Measurements from ENCODE around the gene OOSP4A.
"Not testable (repeated sequence)": the region's sequence is repeated elsewhere in the genome, so short reads cannot be mapped to it uniquely, and the experiment has no call there.

Gene OOSP4A

DNA sequence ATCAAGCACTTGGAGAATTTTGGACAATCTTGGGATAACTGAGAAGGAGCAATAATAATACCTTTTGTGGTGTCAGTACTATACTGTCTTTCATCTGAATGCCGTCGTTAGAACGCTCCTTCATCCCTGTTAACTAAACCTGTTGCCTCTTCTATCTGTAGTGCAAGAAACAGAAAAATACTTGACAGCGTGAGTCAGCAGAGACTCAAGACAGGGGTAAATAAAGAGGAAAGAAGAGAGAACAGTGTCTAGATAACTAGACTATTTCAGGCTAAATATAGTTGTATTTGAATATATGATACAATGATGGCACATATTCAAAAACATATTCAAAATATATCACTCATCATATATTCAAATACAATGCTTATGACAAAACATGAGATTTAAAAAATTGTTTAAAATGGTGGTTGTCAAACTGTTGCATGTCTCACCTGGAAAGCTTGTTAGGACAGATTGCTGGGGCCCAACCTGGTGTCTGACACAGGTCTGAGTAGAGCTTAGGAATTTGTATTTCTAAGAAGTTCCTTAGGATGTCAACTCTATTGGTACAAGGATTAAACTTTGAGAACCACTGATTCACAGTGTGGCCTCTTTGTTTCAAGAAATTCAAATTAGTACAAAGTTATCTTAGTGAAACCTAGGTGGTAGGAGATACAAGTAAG lies 17.4 kb downstream of the OOSP4A start:
- DNase-seq (ENCODE audit: low spot score), result no peak

DNA sequence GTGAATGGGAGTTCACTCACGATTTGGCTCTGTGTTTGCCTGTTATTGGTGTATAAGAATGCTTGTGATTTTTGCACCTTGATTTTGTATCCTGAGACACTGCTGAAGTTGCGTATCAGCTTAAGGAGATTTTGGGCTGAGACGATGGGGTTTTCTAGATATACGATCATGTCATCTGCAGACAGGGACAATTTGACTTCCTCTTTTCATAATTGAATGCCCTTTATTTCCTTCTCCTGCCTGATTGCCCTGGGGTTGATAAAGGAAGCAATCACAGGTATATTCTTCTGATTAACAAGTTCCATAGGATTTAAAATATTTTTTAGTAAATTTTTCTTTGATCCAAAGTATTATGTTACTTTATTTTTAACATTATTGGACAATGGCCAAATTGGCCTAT lies 18.2 kb downstream of the OOSP4A start:
- not testable (repeated sequence) for DNase-seq (ENCODE audit: low spot score)

DNA sequence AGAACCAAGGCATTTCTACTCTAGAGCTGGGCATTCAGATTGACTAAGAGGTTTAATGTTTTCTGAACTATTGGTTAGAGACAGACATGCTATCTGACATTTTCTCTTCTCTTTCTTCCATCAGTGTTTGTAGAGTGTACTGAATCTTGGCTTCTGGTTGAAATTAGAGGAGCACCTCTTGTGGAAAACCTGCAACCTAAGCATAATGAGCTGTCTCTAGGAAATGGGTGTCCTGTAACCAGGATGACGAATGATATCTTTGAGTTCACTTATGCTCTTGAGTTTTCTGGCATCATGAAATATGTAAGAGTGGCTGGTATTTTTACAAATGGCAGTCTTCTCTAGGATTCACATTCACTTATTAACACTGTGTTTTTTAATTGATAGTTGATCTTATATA lies 19.4 kb downstream of the OOSP4A start:
- no peak for DNase-seq (ENCODE audit: low spot score)

DNA sequence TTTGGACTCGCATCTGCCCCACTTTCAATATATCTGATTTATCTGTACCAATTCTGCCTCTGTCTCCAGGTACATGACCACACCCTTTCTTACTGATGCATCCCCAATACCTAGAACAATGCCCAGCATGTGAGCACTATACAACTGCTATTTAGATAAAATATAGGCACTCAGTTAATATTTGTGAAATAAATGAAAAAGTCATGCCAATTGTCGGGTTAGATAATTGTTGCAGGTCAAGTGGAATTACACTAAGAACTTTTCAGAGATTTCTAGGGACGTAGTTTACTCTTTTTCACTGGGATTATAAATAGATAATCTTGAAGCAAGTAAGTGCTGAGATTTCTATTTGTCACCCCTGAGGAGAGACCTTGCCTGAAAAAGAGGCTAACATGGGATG lies 20.5 kb downstream of the OOSP4A start:
- no peak for DNase-seq (ENCODE audit: low spot score)

DNA sequence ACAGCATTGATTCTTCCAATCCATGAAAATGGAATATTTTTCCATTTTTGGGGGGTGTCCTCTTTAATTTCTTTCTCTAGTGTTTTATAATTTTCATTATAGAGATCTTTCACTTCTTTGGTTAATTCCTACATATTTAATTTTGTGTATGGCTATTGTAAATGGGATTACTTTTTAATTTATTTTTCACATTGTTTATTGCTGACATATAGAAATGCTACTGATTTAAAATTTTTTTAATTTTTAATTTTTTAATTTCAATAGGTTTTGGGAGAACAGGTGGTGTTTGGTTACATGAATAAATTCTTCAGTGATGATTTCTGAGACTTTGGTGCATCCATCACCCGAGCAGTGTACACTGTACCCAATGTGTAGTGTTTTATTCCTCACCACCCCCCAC lies 26.6 kb downstream of the OOSP4A start:
- no peak for DNase-seq (ENCODE audit: low spot score)

DNA sequence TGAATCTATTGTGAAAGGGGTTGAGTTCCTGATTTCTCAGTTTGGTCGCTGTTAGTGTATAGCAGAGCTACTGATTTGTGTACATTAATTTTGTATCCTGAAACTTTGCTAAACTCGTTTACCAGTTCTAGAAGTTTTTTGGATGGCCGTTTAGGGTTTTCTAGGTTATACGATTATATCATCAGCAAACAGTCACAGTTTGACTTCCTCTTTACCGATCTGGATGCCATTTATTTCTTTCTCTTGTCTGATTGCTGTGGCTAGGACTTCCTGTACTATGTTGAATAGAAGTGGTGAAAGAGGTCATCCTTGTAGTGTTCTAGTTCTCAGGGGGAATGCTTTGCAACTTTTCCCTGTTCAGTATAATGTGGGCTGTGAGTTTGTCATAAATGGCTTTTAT lies 28.6 kb downstream of the OOSP4A start:
- DNase-seq (ENCODE audit: low spot score), result no peak

DNA sequence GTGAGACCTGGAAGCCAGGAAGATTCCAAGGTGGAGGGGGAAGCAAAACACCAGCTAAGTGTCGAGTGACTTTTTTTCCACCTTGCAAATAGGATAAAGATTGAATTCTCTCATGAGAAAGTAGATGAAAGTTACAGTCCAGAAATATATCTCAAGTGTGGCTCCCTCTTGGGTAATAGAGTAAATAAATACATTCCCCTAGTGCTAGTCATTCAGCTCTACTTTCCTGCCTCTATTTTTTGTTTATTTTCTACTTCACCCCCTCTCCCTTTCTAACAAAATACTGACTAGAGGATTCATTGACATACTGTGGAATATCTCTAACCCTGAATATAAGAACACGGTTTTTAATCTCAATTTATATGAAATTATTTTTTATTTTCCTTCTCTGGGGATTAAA lies 34.0 kb downstream of the OOSP4A start:
- no peak for DNase-seq (ENCODE audit: low spot score)

- no peak for DNase-seq (ENCODE audit: low spot score)
Measured at GRCh38 chr11:59999691-60000090, 35.9 kb downstream of the OOSP4A start.

GRCh38 chr11:60003729-60004128 lies 39.9 kb downstream of the OOSP4A start:
- DNase-seq (ENCODE audit: low spot score), result no peak

DNA sequence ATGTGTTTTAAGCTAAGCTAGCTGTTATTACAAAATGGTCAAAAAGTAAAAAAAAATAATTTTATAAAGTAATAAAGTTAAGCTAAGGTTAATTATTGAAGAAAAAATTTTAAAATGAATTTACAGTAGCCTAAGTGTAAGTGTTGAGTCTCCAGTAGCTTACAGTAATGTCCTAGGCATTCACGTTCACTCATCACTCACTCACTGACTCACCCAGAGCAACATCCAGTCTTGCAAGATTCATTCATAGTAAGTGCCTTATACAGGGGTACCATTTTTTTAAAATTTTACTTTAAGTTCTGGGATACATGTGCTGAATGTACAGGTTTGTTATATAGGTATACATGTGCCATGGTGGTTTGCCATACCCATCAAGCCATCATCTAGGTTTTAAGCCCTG lies 41.5 kb downstream of the OOSP4A start:
- no peak for DNase-seq (ENCODE audit: low spot score)

GRCh38 chr11:60016881-60017280 lies 53.0 kb downstream of the OOSP4A start, which contains the start of gene OOSP4B:
OOSP4B (plus strand) TSS chr11:60017181.
- DNase-seq (ENCODE audit: low spot score), result no peak

DNA sequence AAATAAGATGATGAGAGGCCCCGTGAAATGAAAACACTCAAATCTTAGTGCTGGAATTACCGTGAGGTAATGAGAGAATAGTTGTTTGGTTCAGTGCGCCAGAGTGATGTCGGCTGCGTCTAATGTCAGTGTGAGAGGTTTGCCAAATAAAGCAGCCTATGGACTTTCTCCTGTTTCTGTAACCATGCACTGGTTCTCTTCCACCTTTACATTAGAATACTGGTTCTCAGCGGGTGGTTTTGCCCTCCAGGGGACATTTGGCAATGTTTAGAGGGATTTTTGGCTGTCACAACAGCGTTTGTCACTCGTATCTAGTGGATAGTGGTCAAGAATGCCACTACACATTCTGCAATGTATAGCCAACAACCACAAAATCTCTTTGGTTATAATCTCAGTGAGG lies 54.2 kb downstream of the OOSP4A start:
- no peak for DNase-seq (ENCODE audit: low spot score)
